H9 (cell line): ENCODE data around the gene EMC8. TPM values are rescaled to one million over a fixed set of nuclear protein-coding genes. Genes with fewer than 3 reads are reported as not detected.

Experiments
- DNase-seq: peaks from one replicate; pipeline ENCODE4 v3.0.0-alpha.2; 2017
- H2AFZ ChIP-seq: one replicate; pipeline ENCODE4 v1.6.1; 2013; ENCODE audit warnings: mild to moderate bottlenecking, low read length, control low read depth, moderate library complexity
- H2AK5ac ChIP-seq: 2 replicates; pipeline ENCODE4 v1.6.1; 2013; ENCODE audit warnings: low read length, control low read depth, mixed read lengths; ENCODE audit not compliant: insufficient read length
- H2BK120ac ChIP-seq: one replicate; pipeline ENCODE4 v1.6.1; 2013; ENCODE audit warnings: low read depth, mild to moderate bottlenecking, low read length, control low read depth, inconsistent platforms; ENCODE audit not compliant: poor library complexity, severe bottlenecking
- H2BK12ac ChIP-seq: 2 replicates; pipeline ENCODE4 v1.6.1; 2013; ENCODE audit warnings: low read length, control low read depth, mixed read lengths, low read depth; ENCODE audit not compliant: insufficient read length
- H2BK15ac ChIP-seq: 2 replicates; pipeline ENCODE4 v1.6.1; 2013; ENCODE audit warnings: low read depth, low read length, control low read depth
- H2BK20ac ChIP-seq: one replicate; pipeline ENCODE4 v1.6.1; 2013; ENCODE audit warnings: low read depth, mild to moderate bottlenecking, low read length, control low read depth, inconsistent platforms; ENCODE audit not compliant: poor library complexity, severe bottlenecking
- H2BK5ac ChIP-seq: 2 replicates; pipeline ENCODE4 v1.6.1; 2013; ENCODE audit warnings: low read length, control low read depth, mixed read lengths; ENCODE audit not compliant: insufficient read length
- H3K14ac ChIP-seq: 2 replicates; pipeline ENCODE4 v1.6.1; 2013; ENCODE audit warnings: low read length, control low read depth; ENCODE audit not compliant: insufficient read depth
- H3K18ac ChIP-seq: 2 replicates; pipeline ENCODE4 v1.6.1; 2013; ENCODE audit warnings: low read depth, mild to moderate bottlenecking, mixed read lengths, low read length, control low read depth; ENCODE audit not compliant: insufficient read length
- H3K23ac ChIP-seq: 2 replicates; pipeline ENCODE4 v1.6.1; 2013; ENCODE audit warnings: low read length, control low read depth, mixed read lengths, low read depth; ENCODE audit not compliant: insufficient read length
- H3K23me2 ChIP-seq: 2 replicates; pipeline ENCODE4 v1.6.1; 2013; ENCODE audit warnings: low read depth, mild to moderate bottlenecking, mixed read lengths, low read length, control low read depth; ENCODE audit not compliant: insufficient read length, poor library complexity, severe bottlenecking
- H3K27ac ChIP-seq: 2 replicates; pipeline ENCODE4 v1.5.1; 2013; ENCODE audit warnings: low read length, control low read depth, mixed read lengths, low read depth; ENCODE audit not compliant: insufficient read length
- H3K27me3 ChIP-seq: 2 replicates; pipeline ENCODE4 v1.6.1; 2013; ENCODE audit warnings: low read length, control low read depth, inconsistent platforms; ENCODE audit not compliant: insufficient read depth
- H3K4ac ChIP-seq: 2 replicates; pipeline ENCODE4 v1.6.1; 2013; ENCODE audit warnings: low read depth, mild to moderate bottlenecking, control low read depth, inconsistent platforms, low read length, moderate library complexity
- H3K4me1 ChIP-seq: 2 replicates; pipeline ENCODE4 v1.6.1; 2013; ENCODE audit warnings: low read length, control low read depth, inconsistent platforms; ENCODE audit not compliant: insufficient read depth
- H3K4me2 ChIP-seq: 2 replicates; pipeline ENCODE4 v1.6.1; 2013; ENCODE audit warnings: low read length, control low read depth, mixed read lengths; ENCODE audit not compliant: insufficient read length, insufficient read depth
- H3K56ac ChIP-seq: 2 replicates; pipeline ENCODE4 v1.6.1; 2013; ENCODE audit warnings: low read depth, mild to moderate bottlenecking, mixed read lengths, low read length, control low read depth; ENCODE audit not compliant: insufficient read length
- H3K79me1 ChIP-seq: 2 replicates; pipeline ENCODE4 v1.6.1; 2013; ENCODE audit warnings: low read depth, mild to moderate bottlenecking, moderate library complexity, low read length, control low read depth, inconsistent platforms; ENCODE audit not compliant: insufficient read depth, poor library complexity, severe bottlenecking
- H3K79me2 ChIP-seq: 2 replicates; pipeline ENCODE4 v1.6.1; 2013; ENCODE audit warnings: low read length, control low read depth, inconsistent platforms; ENCODE audit not compliant: insufficient read depth
- H3K9ac ChIP-seq: 2 replicates; pipeline ENCODE4 v1.6.1; 2013; ENCODE audit warnings: low read length, control low read depth, mixed read lengths; ENCODE audit not compliant: insufficient read length; ENCODE audit errors: extremely low read depth
- H3K9me3 ChIP-seq: one replicate; pipeline ENCODE4 v1.6.1; 2013; ENCODE audit warnings: low read depth, low read length, inconsistent platforms; ENCODE audit not compliant: control insufficient read depth
- H3T11ph ChIP-seq: one replicate; pipeline ENCODE4 v1.6.1; 2013; ENCODE audit warnings: mild to moderate bottlenecking, low read length, control low read depth, inconsistent platforms
- H4K20me1 ChIP-seq: one replicate; pipeline ENCODE4 v1.6.1; 2013; ENCODE audit not compliant: control insufficient read depth, insufficient read length, insufficient read depth
- H4K5ac ChIP-seq: 2 replicates; pipeline ENCODE4 v1.6.1; 2013; ENCODE audit warnings: low read depth, mild to moderate bottlenecking, mixed read lengths, low read length, control low read depth; ENCODE audit not compliant: insufficient read length
- H4K8ac ChIP-seq: replicated peaks from 2 replicates; pipeline ENCODE4 v1.6.1; 2013; ENCODE audit warnings: low read length, control low read depth, mixed read lengths, low read depth; ENCODE audit not compliant: insufficient read length
- H4K91ac ChIP-seq: 2 replicates; pipeline ENCODE4 v1.6.1; 2013; ENCODE audit warnings: low read depth, mild to moderate bottlenecking, moderate library complexity, mixed read lengths, low read length, control low read depth; ENCODE audit not compliant: insufficient read length
- H3K27ac Mint-ChIP-seq, 3 experiments: 2 replicates in 2 of 3; 3 replicates in 1 of 3; pipeline ENCODE4 v1.8.0; 2020 to 2021; ENCODE audit warnings: mixed read lengths in 3 of 3, mild to moderate bottlenecking in 1 of 3, moderate library complexity in 1 of 3
- H3K27me3 Mint-ChIP-seq: 2 replicates; pipeline ENCODE4 v1.8.0; 2021; ENCODE audit warnings: low read depth, mild to moderate bottlenecking, moderate library complexity, mixed read lengths
- H3K36me3 Mint-ChIP-seq, 3 experiments: 2 replicates in 2 of 3; 3 replicates in 1 of 3; pipeline ENCODE4 v1.8.0; 2020 to 2021; ENCODE audit warnings: low read depth in 3 of 3, mixed read lengths in 3 of 3; ENCODE audit not compliant: insufficient read depth in 1 of 3
- H3K4me1 Mint-ChIP-seq, 2 experiments: 2 replicates each; pipeline ENCODE4 v1.8.0; 2020; ENCODE audit warnings: mixed read lengths in 2 of 2
- H3K4me3 Mint-ChIP-seq, 2 experiments: 2 replicates in 1 of 2; 3 replicates in 1 of 2; pipeline ENCODE4 v1.8.0; 2020 to 2021; ENCODE audit warnings: mild to moderate bottlenecking in 2 of 2, mixed read lengths in 2 of 2, moderate library complexity in 1 of 2
- H3K9me3 Mint-ChIP-seq, 2 experiments: 2 replicates in 1 of 2; 3 replicates in 1 of 2; pipeline ENCODE4 v1.8.0; 2020; ENCODE audit warnings: mild to moderate bottlenecking in 2 of 2, mixed read lengths in 2 of 2, moderate library complexity in 1 of 2
- CTCF ChIP-seq: fragments of 200-600 bp; sonication (generic); conservative IDR thresholded peaks from 3 replicates; pipeline ENCODE4 v1.8.0; 2021; ENCODE audit warnings: antibody characterized with exemption, mild to moderate bottlenecking
- WGBS: extraction: QIAGEN DNeasy Blood & Tissue Kit; methylation state at CpG from one replicate; pipeline ENCODE4 v1.1.7; 2013; ENCODE audit warnings: missing lambda C conversion rate, low lambda C conversion rate, mixed read lengths; ENCODE audit not compliant: insufficient read length; ENCODE audit errors: extremely low coverage; 5-methylcytosine and 5-hydroxymethylcytosine counted together
- total RNA-seq: library from RNA; stranded (reverse); gene quantifications from 2 replicates; pipeline ENCODE4 v1.2.1, GENCODE V29; 2021

The EMC8 gene
- total RNA-seq, 1 experiment from 2014 or later = 52.3 TPM

- no peak overlapping the region for H4K8ac ChIP-seq
- H2AFZ ChIP-seq = no peak overlapping the region
- DNase-seq = peak; percentile 86
- H3K27ac Mint-ChIP-seq = no peak overlapping the region
- peak; percentile 99 for TF ChIP-seq CTCF
- H4K91ac ChIP-seq = no peak overlapping the region
- H3K9me3 ChIP-seq = no peaks in the 10 kb centered on the region
- no CpG with 5 or more reads among the region's 27 CpGs for WGBS
- no peak overlapping the region for H3K18ac ChIP-seq
- H2BK15ac ChIP-seq = no peak overlapping the region
- H3K79me1 ChIP-seq = no peaks in the 10 kb centered on the region
- no peaks in the 10 kb centered on the region for H3K23me2 ChIP-seq
- no peak overlapping the region for H2BK12ac ChIP-seq
- H3K4me3 Mint-ChIP-seq = no peak overlapping the region
- no peak overlapping the region for H2AK5ac ChIP-seq
- H3K9ac ChIP-seq = no peak overlapping the region
- H3K4me1 ChIP-seq = no peaks in the 10 kb centered on the region
- H3K9me3 Mint-ChIP-seq = no peaks in the 10 kb centered on the region
- H3K4me1 Mint-ChIP-seq = peaks cover 3 to 4% of the 10 kb centered on the region in 2 experiments
- no peak overlapping the region for H2BK20ac ChIP-seq
- peaks cover 36% of the 10 kb centered on the region for H3K27me3 Mint-ChIP-seq
- H3K27me3 ChIP-seq = no peaks in the 10 kb centered on the region
- no peak overlapping the region for H3K4ac ChIP-seq
- H3K23ac ChIP-seq = no peak overlapping the region
- no peak overlapping the region for H3K14ac ChIP-seq
- no peak overlapping the region for H3K56ac ChIP-seq
- no peak overlapping the region for H4K5ac ChIP-seq
- H3K36me3 Mint-ChIP-seq = no peaks in the 10 kb centered on the region
- H3T11ph ChIP-seq = no peak overlapping the region
- no peaks in the 10 kb centered on the region for H4K20me1 ChIP-seq
- H3K79me2 ChIP-seq = no peaks in the 10 kb centered on the region
- no peak overlapping the region for H3K27ac ChIP-seq
- H3K4me2 ChIP-seq = no peak overlapping the region
- no peak overlapping the region for H2BK5ac ChIP-seq
- no peak overlapping the region for H2BK120ac ChIP-seq
These were observed 22.2 kb upstream of the EMC8 start for GRCh38 chr16:85821390-85822135.
